ENCODE results near the gene SERPINA4.

The SERPINA4 gene

GRCh38 chr14:94548999-94549985, 11.9 kb upstream of the SERPINA4 start:
- no peaks in the 10 kb centered on the region for H3K36me3 Mint-ChIP-seq (ENCODE audit: low read depth)
- H3K4me3 Mint-ChIP-seq, result no peak overlapping the region
- no peaks in the 10 kb centered on the region for H3K4me1 Mint-ChIP-seq (ENCODE audit: low read depth)
- H3K27ac Mint-ChIP-seq, result no peak overlapping the region
- no peaks in the 10 kb centered on the region for H3K9me3 Mint-ChIP-seq
- peaks cover 11% of the 10 kb centered on the region for H3K27me3 Mint-ChIP-seq (ENCODE audit: low read depth)

DNA sequence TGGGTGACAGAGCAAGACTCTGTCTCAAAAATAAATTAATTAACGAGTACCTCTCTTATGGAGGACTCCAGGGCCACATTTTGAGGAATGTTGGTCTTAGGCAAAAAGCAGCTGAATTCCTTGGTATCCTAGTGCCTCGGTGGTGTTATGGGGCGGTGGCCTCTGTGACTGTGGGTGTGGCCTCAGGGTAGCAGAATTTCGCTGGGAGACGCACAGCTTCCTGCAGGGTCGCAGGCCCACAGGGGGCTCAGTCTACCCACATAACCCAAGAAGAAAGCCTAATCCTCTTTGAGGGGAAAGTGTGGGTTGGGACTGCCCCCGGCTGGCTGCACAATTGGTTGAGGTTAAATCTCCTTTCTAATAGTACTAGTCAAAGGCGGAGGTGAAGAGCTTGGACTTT, 11.2 kb upstream of the SERPINA4 start:
- Mint-ChIP-seq H3K27ac (no peak overlapping the region), H3K36me3 (ENCODE audit: low read depth) (no peaks in the 10 kb centered on the region), H3K4me3 (no peak overlapping the region), H3K9me3 (no peaks in the 10 kb centered on the region), H3K4me1 (ENCODE audit: low read depth) (no peaks in the 10 kb centered on the region), H3K27me3 (ENCODE audit: low read depth) (peaks cover 11% of the 10 kb centered on the region)

DNA sequence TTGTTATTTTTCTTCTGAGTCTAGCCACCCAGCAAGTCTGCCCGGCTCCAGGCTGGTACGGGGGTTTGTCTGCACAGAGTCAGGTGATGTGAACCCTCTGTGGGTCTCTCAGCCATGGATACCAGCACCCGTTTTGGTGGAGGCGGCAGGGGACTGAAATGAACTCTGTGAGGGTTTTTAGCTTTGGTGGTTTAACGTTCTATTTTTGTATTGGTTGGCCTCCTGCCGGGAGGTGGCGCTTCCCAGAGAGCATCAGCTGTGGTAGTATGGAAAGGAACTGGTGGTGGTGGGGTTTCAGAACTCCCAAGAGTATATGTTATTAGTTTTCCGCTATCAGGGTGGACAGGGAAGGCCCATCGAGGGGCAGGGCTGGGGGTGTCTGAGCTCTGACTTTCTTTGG, 5.3 kb upstream of the SERPINA4 start:
- H3K4me3 Mint-ChIP-seq, result no peak overlapping the region
- no peaks in the 10 kb centered on the region for H3K36me3 Mint-ChIP-seq (ENCODE audit: low read depth)
- no peaks in the 10 kb centered on the region for H3K9me3 Mint-ChIP-seq
- no peaks in the 10 kb centered on the region for H3K4me1 Mint-ChIP-seq (ENCODE audit: low read depth)
- H3K27ac Mint-ChIP-seq, result no peak overlapping the region
- H3K27me3 Mint-ChIP-seq (ENCODE audit: low read depth), result peaks cover 11% of the 10 kb centered on the region

- Mint-ChIP-seq H3K36me3 (ENCODE audit: low read depth) (no peaks in the 10 kb centered on the region), H3K27ac (no peak overlapping the region), H3K4me1 (ENCODE audit: low read depth) (no peaks in the 10 kb centered on the region), H3K9me3 (no peaks in the 10 kb centered on the region), H3K27me3 (ENCODE audit: low read depth) (peaks cover 9% of the 10 kb centered on the region), H3K4me3 (no peak overlapping the region)
Measured at GRCh38 chr14:94557327-94557726, 3.9 kb upstream of the SERPINA4 start.

DNA sequence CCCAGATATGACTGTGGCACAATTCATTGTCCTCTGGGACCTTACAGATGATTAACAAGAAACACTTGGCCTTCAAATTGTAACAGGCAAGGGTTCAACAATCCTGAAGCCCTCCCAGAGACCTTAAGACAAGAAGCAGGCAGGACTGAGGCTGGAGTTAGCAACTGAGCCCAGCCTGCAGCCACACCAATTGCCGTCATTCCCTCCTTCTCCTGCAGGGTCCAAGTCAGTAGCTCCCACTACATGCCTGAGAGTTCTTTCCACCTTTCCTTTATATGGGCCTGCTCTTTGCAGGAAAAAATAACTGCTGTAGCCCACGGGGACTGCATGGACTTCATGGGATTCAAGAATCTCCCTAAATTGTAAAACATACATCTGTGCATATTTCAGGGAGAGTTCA, 2.4 kb upstream of the SERPINA4 start:
- Mint-ChIP-seq H3K27me3 (ENCODE audit: low read depth) (no peaks in the 10 kb centered on the region), H3K4me3 (no peak overlapping the region), H3K9me3 (no peaks in the 10 kb centered on the region), H3K27ac (no peak overlapping the region), H3K36me3 (ENCODE audit: low read depth) (no peaks in the 10 kb centered on the region), H3K4me1 (ENCODE audit: low read depth) (no peaks in the 10 kb centered on the region)

DNA sequence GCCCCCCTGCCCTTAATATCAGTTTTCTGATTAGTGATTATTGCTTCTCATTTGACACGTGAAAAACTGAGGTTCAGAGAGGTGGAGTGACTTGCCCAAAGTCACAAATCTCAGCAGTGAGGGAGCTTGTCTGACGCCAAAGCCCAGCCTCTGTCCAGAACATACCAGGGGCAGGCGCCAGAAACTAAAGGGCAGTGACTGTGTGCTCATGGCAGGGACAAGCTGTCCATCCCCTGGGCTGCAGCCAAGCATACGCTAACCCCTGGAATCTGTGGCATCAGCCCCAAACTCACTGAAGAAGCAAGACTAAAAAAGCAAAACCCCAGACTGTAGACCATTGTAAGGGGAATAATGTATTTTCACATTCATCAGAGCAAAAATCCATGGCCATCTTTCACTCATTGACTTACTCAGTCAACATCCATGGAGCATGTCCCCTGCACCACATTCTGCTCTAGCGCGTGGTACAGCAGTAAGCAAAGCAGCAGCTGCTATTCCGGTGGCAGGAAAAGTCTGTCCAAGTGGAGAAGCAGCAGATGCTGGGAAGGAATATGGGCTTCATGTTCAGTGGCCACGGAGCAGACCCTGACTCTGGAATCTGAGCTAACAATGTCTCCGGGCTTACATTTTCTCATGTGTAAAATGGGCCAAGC, 1.5 kb upstream of the SERPINA4 start:
- Mint-ChIP-seq H3K4me1 (ENCODE audit: low read depth) (no peaks in the 10 kb centered on the region), H3K27ac (no peak overlapping the region), H3K27me3 (ENCODE audit: low read depth) (no peaks in the 10 kb centered on the region), H3K9me3 (no peaks in the 10 kb centered on the region), H3K4me3 (no peak overlapping the region), H3K36me3 (ENCODE audit: low read depth) (no peaks in the 10 kb centered on the region)

DNA sequence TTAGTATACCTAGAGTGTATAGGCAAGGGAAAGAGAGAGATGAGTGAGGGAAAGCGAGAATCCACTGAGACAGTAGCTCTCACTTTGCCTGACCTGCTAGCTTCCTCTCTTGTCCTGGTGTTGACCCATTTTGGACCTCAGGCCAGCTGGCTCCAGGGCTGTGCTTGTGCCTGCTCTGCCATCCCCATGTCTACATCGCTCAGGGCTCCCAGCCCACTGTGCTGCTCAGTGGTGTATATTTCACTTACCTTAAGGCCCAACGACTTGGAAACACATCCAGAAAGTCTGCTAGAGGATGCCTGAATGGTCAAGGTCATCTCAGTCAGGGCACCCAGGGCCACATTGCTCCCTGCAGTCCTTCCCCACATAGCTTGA, 964 bp upstream of the SERPINA4 start:
- Mint-ChIP-seq H3K27me3 (ENCODE audit: low read depth) (no peaks in the 10 kb centered on the region), H3K4me3 (no peak overlapping the region), H3K4me1 (ENCODE audit: low read depth) (no peaks in the 10 kb centered on the region), H3K9me3 (no peaks in the 10 kb centered on the region), H3K36me3 (ENCODE audit: low read depth) (no peaks in the 10 kb centered on the region), H3K27ac (no peak overlapping the region)

DNA sequence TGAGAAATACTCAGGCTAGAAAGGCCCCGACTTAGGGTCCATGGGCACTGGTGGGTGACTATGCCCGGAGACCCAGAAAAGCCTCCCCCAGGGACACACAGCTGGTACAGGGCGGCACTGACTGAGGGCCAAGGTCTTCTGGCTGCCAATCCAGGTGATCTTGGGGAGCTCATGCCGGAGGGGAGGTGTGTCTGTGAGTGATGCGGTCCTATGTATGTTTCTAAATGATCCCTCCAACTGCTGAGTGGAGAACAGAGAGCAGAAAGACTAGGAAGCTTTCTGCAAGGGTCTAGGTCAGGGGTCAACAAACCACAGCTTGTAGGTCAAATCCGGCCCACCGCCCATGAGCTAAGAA, 391 bp downstream of the SERPINA4 start:
- H3K9me3 Mint-ChIP-seq, result no peaks in the 10 kb centered on the region
- H3K36me3 Mint-ChIP-seq (ENCODE audit: low read depth), result no peaks in the 10 kb centered on the region
- no peaks in the 10 kb centered on the region for H3K4me1 Mint-ChIP-seq (ENCODE audit: low read depth)
- H3K27me3 Mint-ChIP-seq (ENCODE audit: low read depth), result no peaks in the 10 kb centered on the region
- no peak overlapping the region for H3K4me3 Mint-ChIP-seq
- H3K27ac Mint-ChIP-seq, result no peak overlapping the region

GRCh38 chr14:94562022-94562421, 780 bp downstream of the SERPINA4 start:
- no peaks in the 10 kb centered on the region for H3K9me3 Mint-ChIP-seq
- no peaks in the 10 kb centered on the region for H3K4me1 Mint-ChIP-seq (ENCODE audit: low read depth)
- no peaks in the 10 kb centered on the region for H3K36me3 Mint-ChIP-seq (ENCODE audit: low read depth)
- H3K27ac Mint-ChIP-seq, result no peak overlapping the region
- H3K27me3 Mint-ChIP-seq (ENCODE audit: low read depth), result no peaks in the 10 kb centered on the region
- H3K4me3 Mint-ChIP-seq, result no peak overlapping the region

- no peak overlapping the region for H3K4me3 Mint-ChIP-seq
- H3K36me3 Mint-ChIP-seq (ENCODE audit: low read depth), result no peaks in the 10 kb centered on the region
- H3K9me3 Mint-ChIP-seq, result no peaks in the 10 kb centered on the region
- H3K27ac Mint-ChIP-seq, result no peak overlapping the region
- H3K27me3 Mint-ChIP-seq (ENCODE audit: low read depth), result no peaks in the 10 kb centered on the region
- no peaks in the 10 kb centered on the region for H3K4me1 Mint-ChIP-seq (ENCODE audit: low read depth)
Measured at GRCh38 chr14:94562941-94563883, 2.0 kb downstream of the SERPINA4 start.

GRCh38 chr14:94564381-94564780, 3.1 kb downstream of the SERPINA4 start:
- Mint-ChIP-seq H3K9me3 (no peaks in the 10 kb centered on the region), H3K27me3 (ENCODE audit: low read depth) (no peaks in the 10 kb centered on the region), H3K27ac (no peak overlapping the region), H3K36me3 (ENCODE audit: low read depth) (no peaks in the 10 kb centered on the region), H3K4me1 (ENCODE audit: low read depth) (no peaks in the 10 kb centered on the region), H3K4me3 (no peak overlapping the region)

GRCh38 chr14:94568186-94568585, 6.9 kb downstream of the SERPINA4 start:
- H3K4me3 Mint-ChIP-seq, result no peak overlapping the region
- H3K36me3 Mint-ChIP-seq (ENCODE audit: low read depth), result no peaks in the 10 kb centered on the region
- no peak overlapping the region for H3K27ac Mint-ChIP-seq
- no peaks in the 10 kb centered on the region for H3K9me3 Mint-ChIP-seq
- H3K27me3 Mint-ChIP-seq (ENCODE audit: low read depth), result no peaks in the 10 kb centered on the region
- no peaks in the 10 kb centered on the region for H3K4me1 Mint-ChIP-seq (ENCODE audit: low read depth)

DNA sequence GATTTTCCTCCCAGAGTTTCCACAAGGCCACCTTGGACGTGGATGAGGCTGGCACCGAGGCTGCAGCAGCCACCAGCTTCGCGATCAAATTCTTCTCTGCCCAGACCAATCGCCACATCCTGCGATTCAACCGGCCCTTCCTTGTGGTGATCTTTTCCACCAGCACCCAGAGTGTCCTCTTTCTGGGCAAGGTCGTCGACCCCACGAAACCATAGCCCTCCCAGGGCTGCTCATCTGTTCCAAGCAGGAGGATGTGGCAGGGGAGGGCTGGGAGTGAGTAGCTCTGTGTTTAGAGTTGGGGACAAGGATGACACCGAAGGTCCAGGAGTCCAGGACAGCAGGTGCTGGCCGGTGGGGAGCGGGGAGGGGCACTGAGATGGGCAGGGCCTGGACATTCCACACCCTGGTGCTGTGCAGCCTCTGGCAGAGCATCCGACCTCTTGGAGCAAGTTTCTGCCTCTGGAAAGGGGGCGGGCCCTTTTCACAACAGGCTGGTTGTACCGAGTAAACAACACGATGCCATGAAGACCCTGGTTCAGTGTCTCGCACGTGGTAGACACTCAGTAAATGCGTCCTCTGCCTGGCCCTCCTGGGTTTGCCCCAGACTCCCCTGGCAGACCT, 8.2 kb downstream of the SERPINA4 start:
- Mint-ChIP-seq H3K9me3 (no peaks in the 10 kb centered on the region), H3K4me3 (no peak overlapping the region), H3K27ac (no peak overlapping the region), H3K27me3 (ENCODE audit: low read depth) (no peaks in the 10 kb centered on the region), H3K36me3 (ENCODE audit: low read depth) (no peaks in the 10 kb centered on the region), H3K4me1 (ENCODE audit: low read depth) (no peaks in the 10 kb centered on the region)

GRCh38 chr14:94570002-94570400, 8.8 kb downstream of the SERPINA4 start:
- Mint-ChIP-seq H3K27ac (no peak overlapping the region), H3K9me3 (no peaks in the 10 kb centered on the region), H3K4me3 (no peak overlapping the region), H3K4me1 (ENCODE audit: low read depth) (no peaks in the 10 kb centered on the region), H3K27me3 (ENCODE audit: low read depth) (no peaks in the 10 kb centered on the region), H3K36me3 (ENCODE audit: low read depth) (no peaks in the 10 kb centered on the region)
